SU-DHL-6 (cell line): ENCODE data around the gene ADAM10.
"Not testable (repeated sequence)": the region's sequence is repeated elsewhere in the genome, so short reads cannot be mapped to it uniquely, and the experiment has no call there.

Source experiments
- H2AFZ ChIP-seq: fragments of 200-600 bp; sonication (generic); 2 replicates; pipeline ENCODE4 v1.6.1; 2014; ENCODE audit warnings: low read depth, mild to moderate bottlenecking, moderate library complexity, mixed read lengths, antibody characterized with exemption, low read length; ENCODE audit not compliant: severe bottlenecking
- H3F3A ChIP-seq: fragments of 200-600 bp; shearing (Covaris generic); 2 replicates; pipeline ENCODE4 v1.6.0; 2016; ENCODE audit warnings: antibody characterized with exemption, mild to moderate bottlenecking; ENCODE audit not compliant: insufficient read depth
- H3K27ac ChIP-seq: fragments of 200-600 bp; sonication (generic); 2 replicates; pipeline ENCODE4 v1.5.1; 2016; ENCODE audit warnings: low read depth, mild to moderate bottlenecking, low read length, moderate library complexity, mixed read lengths
- H3K27me3 ChIP-seq: fragments of 200-600 bp; sonication (generic), shearing (Covaris generic); 2 replicates; pipeline ENCODE4 v1.6.0; 2014; ENCODE audit warnings: mild to moderate bottlenecking, low read length
- H3K36me3 ChIP-seq: fragments of 200-600 bp; sonication (generic); 2 replicates; pipeline ENCODE4 v1.6.1; 2014; ENCODE audit warnings: mild to moderate bottlenecking, low read length, mixed read lengths
- H3K4me2 ChIP-seq: fragments of 300-600, 200-600 bp; shearing (Covaris generic), sonication (generic); 2 replicates; pipeline ENCODE4 v1.6.0; 2014; ENCODE audit warnings: low read length, low read depth, mild to moderate bottlenecking; ENCODE audit not compliant: poor library complexity, severe bottlenecking
- H3K4me3 ChIP-seq: fragments of 200-600 bp; sonication (generic); 2 replicates; pipeline ENCODE4 v1.5.1; 2014; ENCODE audit warnings: antibody characterized with exemption, low read length, mild to moderate bottlenecking, mixed read lengths; ENCODE audit not compliant: insufficient read depth, poor library complexity, severe bottlenecking
- H3K79me2 ChIP-seq: fragments of 200-600 bp; sonication (generic); 2 replicates; pipeline ENCODE4 v1.6.1; 2014; ENCODE audit warnings: mild to moderate bottlenecking, low read length, moderate library complexity; ENCODE audit not compliant: insufficient read depth
- H3K9ac ChIP-seq: fragments of 200-600 bp; sonication (generic); 2 replicates; pipeline ENCODE4 v1.7.0; 2014; ENCODE audit warnings: mild to moderate bottlenecking, low read length
- H3K9me2 ChIP-seq: fragments of 200-600 bp; sonication (generic); replicated peaks from 2 replicates; pipeline ENCODE4 v1.6.1; 2014; ENCODE audit warnings: low read length; ENCODE audit not compliant: insufficient read depth
- H3K9me3 ChIP-seq: fragments of 200-600 bp; sonication (generic); 2 replicates; pipeline ENCODE4 v1.6.1; 2014; ENCODE audit warnings: low read length, mixed read lengths; ENCODE audit not compliant: insufficient read depth
- H4K20me1 ChIP-seq: fragments of 200-600 bp; sonication (generic); 2 replicates; pipeline ENCODE4 v1.6.1; 2014; ENCODE audit warnings: low read depth, mild to moderate bottlenecking, antibody characterized with exemption, low read length, moderate library complexity, mixed read lengths
- CTCF ChIP-seq: fragments of 200-600 bp; sonication (generic); IDR thresholded peaks from one replicate; pipeline ENCODE4 v1.5.1; 2017; ENCODE audit warnings: antibody characterized with exemption, mild to moderate bottlenecking, low read length, moderate library complexity; ENCODE audit not compliant: insufficient read depth, poor library complexity, severe bottlenecking
- EZH2phosphoT487 ChIP-seq: fragments of 200-600 bp; sonication (generic), shearing (Covaris generic); conservative IDR thresholded peaks from 2 replicates; pipeline ENCODE4 v1.6.1; 2018; ENCODE audit warnings: mild to moderate bottlenecking, antibody characterized with exemption, low read length, moderate library complexity, mixed read lengths

The ADAM10 gene

GRCh38 chr15:58770519-58770856 lies 21.0 kb upstream of the ADAM10 start:
- H4K20me1 ChIP-seq = no peaks in the 10 kb centered on the region
- peak overlapping the region; percentile 69 for H3K4me2 ChIP-seq
- H3K9me3 ChIP-seq = no peaks in the 10 kb centered on the region; the same call in 1 of the 2 replicates
- peak overlapping the region; percentile 79 for H2AFZ ChIP-seq
- no peaks in the 10 kb centered on the region for H3K27me3 ChIP-seq
- H3K9ac ChIP-seq = peak overlapping the region; percentile 61
- H3K4me3 ChIP-seq = peak overlapping the region; percentile 70
- H3K36me3 ChIP-seq = no peaks in the 10 kb centered on the region
- H3K9me2 ChIP-seq = no peaks in the 10 kb centered on the region
- no peak for TF ChIP-seq CTCF
- no peak for TF ChIP-seq EZH2phosphoT487
- no peaks in the 10 kb centered on the region for H3K79me2 ChIP-seq
- 0 out of 2 replicates have a peak, but pooled peaks cover 5% of the 10 kb centered on the region for H3F3A ChIP-seq
- H3K27ac ChIP-seq = peak overlapping the region; percentile 19

GRCh38 chr15:58768601-58769004 lies 19.1 kb upstream of the ADAM10 start:
- H3K9me2 ChIP-seq, H3K4me2 ChIP-seq, H3F3A ChIP-seq, H3K9ac ChIP-seq, H2AFZ ChIP-seq, H3K27ac ChIP-seq, H3K79me2 ChIP-seq, H3K9me3 ChIP-seq, H4K20me1 ChIP-seq, H3K36me3 ChIP-seq, H3K27me3 ChIP-seq, H3K4me3 ChIP-seq: not testable (repeated sequence)

GRCh38 chr15:58766290-58766689 lies 16.8 kb upstream of the ADAM10 start:
- H3K27me3 ChIP-seq = no peaks in the 10 kb centered on the region

GRCh38 chr15:58764468-58764867 lies 15.0 kb upstream of the ADAM10 start:
- Histone ChIP-seq H2AFZ (no peak overlapping the region), H4K20me1 (no peaks in the 10 kb centered on the region), H3K36me3 (0 out of 2 replicates have a peak, but pooled peaks cover 7% of the 10 kb centered on the region), H3K9me2 (no peaks in the 10 kb centered on the region), H3K9ac (no peak overlapping the region), H3K4me2 (no peak overlapping the region), H3F3A (no peaks in the 10 kb centered on the region), H3K4me3 (no peak overlapping the region), H3K79me2 (no peaks in the 10 kb centered on the region), H3K27me3 (no peaks in the 10 kb centered on the region), H3K27ac (no peak overlapping the region), H3K9me3 (peaks cover 9% of the 10 kb centered on the region)
- TF ChIP-seq CTCF (no peak), EZH2phosphoT487 (no peak)

More at GRCh38 chr15:58766290-58766689, 16.8 kb upstream of the ADAM10 start:
- 0 out of 2 replicates have a peak, but pooled peaks cover 7% of the 10 kb centered on the region for H3K36me3 ChIP-seq
- no peaks in the 10 kb centered on the region for H3K79me2 ChIP-seq
- peaks cover 9% of the 10 kb centered on the region for H3K9me3 ChIP-seq
- no peaks in the 10 kb centered on the region for H4K20me1 ChIP-seq
- 0 out of 2 replicates have a peak, but pooled peaks cover 5% of the 10 kb centered on the region for H3F3A ChIP-seq
- TF ChIP-seq CTCF (no peak), EZH2phosphoT487 (no peak)
- H3K9ac ChIP-seq = no peak overlapping the region
- H3K9me2 ChIP-seq = no peaks in the 10 kb centered on the region
- no peak overlapping the region for H3K4me3 ChIP-seq
- H3K4me2 ChIP-seq = no peak overlapping the region
- H3K27ac ChIP-seq = no peak overlapping the region
- no peak overlapping the region for H2AFZ ChIP-seq
